Body of pancreas (tissue), 4 donors: ENCODE data around the gene SEMA6B.

Experiments used
- POLR2A ChIP-seq, 3 donors: fragments of 450-650 bp; IDR thresholded peaks; one replicate each; pipeline ENCODE4 v1.6.1; 2016; ENCODE audit warnings: antibody characterized with exemption in 3 of 3, mild to moderate bottlenecking in 2 of 3
- TF ChIP-seq, protein P1 (sequence below), 7 experiments: fragments of 450-650 bp in 4 of 7; fragments of 200-600 bp in 3 of 7; sonication (generic) in 3 of 7; IDR thresholded peaks; one replicate each; pipeline ENCODE4 v1.5.1; 2016 to 2019; ENCODE audit warnings: antibody characterized with exemption in 7 of 7

DNA sequence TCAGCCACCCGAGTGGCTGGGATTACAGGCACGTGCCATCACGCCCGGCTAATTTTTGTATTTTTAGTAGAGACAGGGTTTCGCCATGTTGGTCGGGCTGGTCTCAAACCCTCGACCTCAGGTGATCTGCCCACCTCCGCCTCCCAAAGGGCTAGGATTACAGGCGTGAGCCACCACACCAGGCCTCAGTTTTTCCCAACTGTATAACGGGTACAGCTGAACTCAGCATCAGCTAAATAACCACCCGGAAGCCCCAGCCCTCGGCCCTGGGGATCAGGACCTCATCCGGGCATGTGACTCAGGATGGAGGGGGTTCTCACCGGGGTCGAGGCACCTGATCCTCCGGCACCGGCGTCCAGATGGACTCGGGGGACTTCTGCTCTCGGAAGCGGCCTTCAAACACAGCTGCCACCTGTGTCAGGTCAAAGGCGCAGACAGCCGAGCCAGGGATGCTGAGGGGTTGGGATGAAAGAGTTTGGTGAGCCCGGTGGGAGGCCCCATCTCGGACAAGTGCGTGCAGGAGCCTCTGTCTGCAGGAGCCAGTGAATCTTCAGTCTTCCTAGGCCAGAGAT lies 8.9 kb downstream of the SEMA6B start:
- TF ChIP-seq, protein P1, sequence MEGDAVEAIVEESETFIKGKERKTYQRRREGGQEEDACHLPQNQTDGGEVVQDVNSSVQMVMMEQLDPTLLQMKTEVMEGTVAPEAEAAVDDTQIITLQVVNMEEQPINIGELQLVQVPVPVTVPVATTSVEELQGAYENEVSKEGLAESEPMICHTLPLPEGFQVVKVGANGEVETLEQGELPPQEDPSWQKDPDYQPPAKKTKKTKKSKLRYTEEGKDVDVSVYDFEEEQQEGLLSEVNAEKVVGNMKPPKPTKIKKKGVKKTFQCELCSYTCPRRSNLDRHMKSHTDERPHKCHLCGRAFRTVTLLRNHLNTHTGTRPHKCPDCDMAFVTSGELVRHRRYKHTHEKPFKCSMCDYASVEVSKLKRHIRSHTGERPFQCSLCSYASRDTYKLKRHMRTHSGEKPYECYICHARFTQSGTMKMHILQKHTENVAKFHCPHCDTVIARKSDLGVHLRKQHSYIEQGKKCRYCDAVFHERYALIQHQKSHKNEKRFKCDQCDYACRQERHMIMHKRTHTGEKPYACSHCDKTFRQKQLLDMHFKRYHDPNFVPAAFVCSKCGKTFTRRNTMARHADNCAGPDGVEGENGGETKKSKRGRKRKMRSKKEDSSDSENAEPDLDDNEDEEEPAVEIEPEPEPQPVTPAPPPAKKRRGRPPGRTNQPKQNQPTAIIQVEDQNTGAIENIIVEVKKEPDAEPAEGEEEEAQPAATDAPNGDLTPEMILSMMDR (IDR thresholded peaks at IDR 0.05), result no peak
- no peak for TF ChIP-seq POLR2A (IDR thresholded peaks at IDR 0.05)
